ENCODE data around the gene PLG. TPM values are rescaled to one million over a fixed set of nuclear protein-coding genes. Genes with fewer than 3 reads are reported as not detected.

Gene PLG
- polyA plus RNA-seq, 10 donors, result 1.7 to 5.3 (median 2.6) TPM

Other genes with a start within 250 kb of the PLG start
- gene LPA, start 38.0 kb upstream of the PLG start, polyA plus RNA-seq (ENCODE audit: insufficient read length in 10 of 10), result under 1 TPM in 5 of 10 donors, not detected in 5; 0.04 to 0.15 (median 0.13) TPM

Data from muscle of back (tissue), 10 donors.